Inflammatory macrophage (primary cell): ENCODE results near the gene NMT1.
"Not testable (repeated sequence)": the region's sequence is repeated elsewhere in the genome, so short reads cannot be mapped to it uniquely, and the experiment has no call there.

Experiments used
- DNase-seq, 2 donors: peaks; one replicate each; pipeline ENCODE4 v3.0.0-alpha.2; 2020 to 2022

The NMT1 gene

GRCh38 chr17:45038728-45039634 is 22.1 kb upstream of the NMT1 start:
- peak in 1 of 2 donors; percentile 24 for DNase-seq

- DNase-seq: no peak
Measured at GRCh38 chr17:45040459-45040858, 20.7 kb upstream of the NMT1 start.

GRCh38 chr17:45042346-45043120 is 18.6 kb upstream of the NMT1 start:
- DNase-seq: no peak

GRCh38 chr17:45043813-45044540 is 17.1 kb upstream of the NMT1 start:
- no peak for DNase-seq

GRCh38 chr17:45046537-45047125 is 14.5 kb upstream of the NMT1 start:
- no peak for DNase-seq

GRCh38 chr17:45048795-45049563 is 12.1 kb upstream of the NMT1 start:
- no peak for DNase-seq

GRCh38 chr17:45050481-45051059 is 10.5 kb upstream of the NMT1 start:
- DNase-seq: peak in 1 of 2 donors; percentile 37

- peak; percentile 96 to 97 for DNase-seq
Measured at GRCh38 chr17:45051060-45051719, 9.9 kb upstream of the NMT1 start, which contains the start of gene DCAKD. TSS of gene DCAKD (minus strand) at chr17:45051632. CDS start at chr17:45034885, 16,747 bp downstream.

- DNase-seq: not testable (repeated sequence)
Measured at GRCh38 chr17:45051720-45052051, 9.4 kb upstream of the NMT1 start.

- DNase-seq: peak; percentile 30
Measured at GRCh38 chr17:45052052-45052772, 8.9 kb upstream of the NMT1 start.

- no peak for DNase-seq
Measured at GRCh38 chr17:45060382-45060796, 728 bp upstream of the NMT1 start.

GRCh38 chr17:45061606-45062205 is 589 bp downstream of the NMT1 start:
- no peak for DNase-seq

- DNase-seq: peak in 1 of 2 donors; percentile 29
Measured at GRCh38 chr17:45063198-45063597, 2.1 kb downstream of the NMT1 start.

- no peak for DNase-seq
Measured at GRCh38 chr17:45067637-45068036, 6.5 kb downstream of the NMT1 start.

- DNase-seq: no peak
Measured at GRCh38 chr17:45070001-45070400, 8.9 kb downstream of the NMT1 start.

GRCh38 chr17:45070809-45071208 is 9.7 kb downstream of the NMT1 start:
- no peak for DNase-seq

GRCh38 chr17:45073414-45074070 is 12.4 kb downstream of the NMT1 start:
- no peak for DNase-seq

GRCh38 chr17:45077643-45078042 is 16.5 kb downstream of the NMT1 start:
- DNase-seq: peak; percentile 70 to 77
